Keratinocyte (primary cell): ENCODE results near the gene PCTP. TPM values are rescaled to one million over a fixed set of nuclear protein-coding genes. Genes with fewer than 3 reads are reported as not detected.
A peak's percentile ranks its signal among the peaks of the same experiment; 100 is the strongest.

Experiments
- DNase-seq: peaks from one replicate; pipeline ENCODE4 v3.0.0-alpha.2; 2011; ENCODE audit warnings: low read depth, missing footprints, low spot score
- FAIRE-seq: peaks from 2 replicates; lab custom pipeline; 2011; peaks lifted over from hg19 to GRCh38; lab: Jason Lieb, UNC
- H2AFZ ChIP-seq: 2 replicates; pipeline ENCODE4 v1.6.0; 2012; ENCODE audit warnings: low read length, control low read depth, inconsistent platforms; ENCODE audit not compliant: control insufficient read depth
- H3K27ac ChIP-seq: 2 replicates; pipeline ENCODE4 v1.5.1; 2011; ENCODE audit warnings: low read length; ENCODE audit not compliant: control insufficient read depth, insufficient read depth
- H3K27me3 ChIP-seq: 3 replicates; pipeline ENCODE4 v1.6.0; 2011; ENCODE audit warnings: low read length; ENCODE audit not compliant: control insufficient read depth, insufficient read depth; ENCODE audit errors: extremely low read depth
- H3K36me3 ChIP-seq, 2 experiments: 2 replicates in 1 of 2; 3 replicates in 1 of 2; pipeline ENCODE4 v1.5.1; 2011; ENCODE audit warnings: low read length in 2 of 2, mild to moderate bottlenecking in 1 of 2; ENCODE audit not compliant: control insufficient read depth in 2 of 2, insufficient read depth in 2 of 2; ENCODE audit errors: extremely low read depth in 1 of 2
- H3K4me1 ChIP-seq: 3 replicates; pipeline ENCODE4 v1.5.1; 2011; ENCODE audit warnings: low read length; ENCODE audit not compliant: control insufficient read depth, insufficient read depth; ENCODE audit errors: extremely low read depth
- H3K4me2 ChIP-seq: 3 replicates; pipeline ENCODE4 v1.6.0; 2011; ENCODE audit warnings: low read depth, low read length; ENCODE audit not compliant: control insufficient read depth, insufficient read depth; ENCODE audit errors: extremely low read depth
- H3K4me3 ChIP-seq, 3 experiments: fragments of 200-600 bp in 1 of 3; sonication (generic) in 1 of 3; 2 replicates in 2 of 3; 3 replicates in 1 of 3; pipeline ENCODE4 v1.5.1; 2011 to 2016; ENCODE audit warnings: low read length in 3 of 3, mild to moderate bottlenecking in 3 of 3, control low read depth in 2 of 3, inconsistent platforms in 1 of 3, low read depth in 1 of 3, mixed read lengths in 1 of 3, mixed run types in 1 of 3, moderate library complexity in 1 of 3; ENCODE audit not compliant: control insufficient read depth in 2 of 3, insufficient read depth in 2 of 3; ENCODE audit errors: extremely low read depth in 1 of 3
- H3K79me2 ChIP-seq: 2 replicates; pipeline ENCODE4 v1.6.0; 2012; ENCODE audit warnings: low read length; ENCODE audit not compliant: control insufficient read depth, insufficient read depth
- H3K9ac ChIP-seq: 3 replicates; pipeline ENCODE4 v1.6.0; 2011; ENCODE audit warnings: low read length; ENCODE audit not compliant: control insufficient read depth, insufficient read depth; ENCODE audit errors: extremely low read depth
- H3K9me1 ChIP-seq: 3 replicates; pipeline ENCODE4 v1.6.0; 2011; ENCODE audit warnings: low read length; ENCODE audit not compliant: control insufficient read depth, insufficient read depth; ENCODE audit errors: extremely low read depth
- H3K9me3 ChIP-seq: 2 replicates; pipeline ENCODE4 v1.5.1; 2012; ENCODE audit warnings: low read depth, low read length; ENCODE audit not compliant: control insufficient read depth
- H4K20me1 ChIP-seq: 3 replicates; pipeline ENCODE4 v1.6.0; 2011; ENCODE audit warnings: low read length; ENCODE audit not compliant: control insufficient read depth, insufficient read depth; ENCODE audit errors: extremely low read depth
- EZH2 ChIP-seq: IDR thresholded peaks from one replicate; pipeline ENCODE4 v1.6.1; 2012; ENCODE audit warnings: inconsistent platforms, mild to moderate bottlenecking, low read length, moderate library complexity
- dilution Hi-C: fragments of 300-500 bp; cut with MboI; formaldehyde crosslinking; loops from one replicate; pipeline ENCODE4 v1.7.0; 2020; ENCODE audit warnings: low sequenced_read_pairs; ENCODE audit not compliant: extremely low pct_ligation_motif_present
- polyA plus RNA-seq, 5 experiments: library from polyadenylated mRNA; depleted of rRNA in 3 of 5; stranded (reverse) in 3 of 5; stranded (forward) in 1 of 5; unstranded in 1 of 5; fragments of >200 nt; gene quantifications; 1 replicate in 1 of 5; 2 replicates in 3 of 5; 3 replicates in 1 of 5; pipeline versions ENCODE4 v1.2.1 to v1.2.3, GENCODE V29; 2011 to 2012; ENCODE audit warnings: missing spikeins in 2 of 5, low read depth in 1 of 5, low replicate concordance in 1 of 5
- TF ChIP-seq, protein P1 (sequence below), 3 experiments: IDR thresholded peaks in 1 of 3; conservative IDR thresholded peaks in 1 of 3; optimal IDR thresholded peaks in 1 of 3; 2 replicates in 2 of 3; 3 replicates in 1 of 3; pipeline versions ENCODE3 to v1.5.1; 2011; ENCODE audit warnings: low read length in 3 of 3, mild to moderate bottlenecking in 3 of 3, moderate library complexity in 2 of 3, control low read depth in 1 of 3, inconsistent platforms in 1 of 3; ENCODE audit not compliant: insufficient read depth in 2 of 3; ENCODE audit errors: extremely low read depth in 1 of 3

Gene PCTP
- polyA plus RNA-seq, 1 donor (not counting 4 experiments of a cell fraction or from before 2014, with no cell fraction given), result 29.5 TPM

GRCh38 chr17:55720919-55721836 lies 29.7 kb upstream of the PCTP start:
- H3K36me3 ChIP-seq, result no peaks in the 10 kb centered on the region
- FAIRE-seq (no peak), DNase-seq (no peak)
- H2AFZ ChIP-seq, result no peak overlapping the region
- no peak overlapping the region for H3K4me3 ChIP-seq
- no peaks in the 10 kb centered on the region for H3K9me3 ChIP-seq
- no peaks in the 10 kb centered on the region for H3K79me2 ChIP-seq
- H3K27ac ChIP-seq, result no peak overlapping the region
- dilution Hi-C loops, result no loop called here
- no peak overlapping the region for H3K4me2 ChIP-seq
- no peaks in the 10 kb centered on the region for H3K27me3 ChIP-seq
- no peak overlapping the region for H3K9ac ChIP-seq
- no peak for TF ChIP-seq EZH2
- TF ChIP-seq, protein P1, sequence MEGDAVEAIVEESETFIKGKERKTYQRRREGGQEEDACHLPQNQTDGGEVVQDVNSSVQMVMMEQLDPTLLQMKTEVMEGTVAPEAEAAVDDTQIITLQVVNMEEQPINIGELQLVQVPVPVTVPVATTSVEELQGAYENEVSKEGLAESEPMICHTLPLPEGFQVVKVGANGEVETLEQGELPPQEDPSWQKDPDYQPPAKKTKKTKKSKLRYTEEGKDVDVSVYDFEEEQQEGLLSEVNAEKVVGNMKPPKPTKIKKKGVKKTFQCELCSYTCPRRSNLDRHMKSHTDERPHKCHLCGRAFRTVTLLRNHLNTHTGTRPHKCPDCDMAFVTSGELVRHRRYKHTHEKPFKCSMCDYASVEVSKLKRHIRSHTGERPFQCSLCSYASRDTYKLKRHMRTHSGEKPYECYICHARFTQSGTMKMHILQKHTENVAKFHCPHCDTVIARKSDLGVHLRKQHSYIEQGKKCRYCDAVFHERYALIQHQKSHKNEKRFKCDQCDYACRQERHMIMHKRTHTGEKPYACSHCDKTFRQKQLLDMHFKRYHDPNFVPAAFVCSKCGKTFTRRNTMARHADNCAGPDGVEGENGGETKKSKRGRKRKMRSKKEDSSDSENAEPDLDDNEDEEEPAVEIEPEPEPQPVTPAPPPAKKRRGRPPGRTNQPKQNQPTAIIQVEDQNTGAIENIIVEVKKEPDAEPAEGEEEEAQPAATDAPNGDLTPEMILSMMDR (optimal IDR thresholded peaks at IDR 0.05 in 1 of 3, IDR thresholded peaks at IDR 0.05 in 1 of 3, conservative IDR thresholded peaks at IDR 0.05 in 1 of 3; ENCODE audit: extremely low read depth in 1 of 3, insufficient read depth in 2 of 3, low read length in 3 of 3), result no peak
- peaks cover 12% of the 10 kb centered on the region for H3K4me1 ChIP-seq
- no peaks in the 10 kb centered on the region for H4K20me1 ChIP-seq
- H3K9me1 ChIP-seq, result no peaks in the 10 kb centered on the region

DNA sequence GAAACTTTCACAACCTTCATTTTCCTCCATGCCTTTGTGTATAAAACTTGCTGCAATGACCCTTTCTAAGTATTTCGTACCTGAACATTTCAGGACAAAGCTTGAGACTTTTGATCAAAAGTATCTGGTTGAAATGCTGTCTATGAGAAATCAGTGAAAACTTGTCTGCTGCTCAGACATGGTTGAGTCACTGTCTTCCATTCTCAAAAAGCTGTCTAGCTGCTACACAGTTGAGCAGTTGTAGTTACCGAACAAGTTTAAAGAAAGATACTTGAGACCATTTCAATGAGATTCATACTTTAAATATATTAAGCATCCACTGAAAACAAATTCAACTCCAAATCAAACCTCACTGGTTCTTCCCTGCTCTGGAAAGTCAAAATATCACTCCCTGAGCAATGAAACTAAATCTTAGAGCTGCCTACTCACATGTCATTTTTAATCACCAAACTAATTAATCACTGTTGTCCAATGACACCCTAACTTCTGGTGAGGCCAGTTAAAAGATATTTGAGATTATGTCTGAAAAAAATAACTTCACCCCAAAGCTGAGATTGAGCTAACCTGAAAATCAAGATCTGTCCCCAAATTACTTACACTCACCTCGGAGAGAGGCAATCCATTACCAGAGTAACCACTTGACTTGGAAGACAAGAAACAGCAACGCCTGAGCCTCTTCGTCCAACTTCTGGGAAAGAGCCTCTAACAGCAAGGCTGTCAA lies 28.7 kb upstream of the PCTP start:
- Histone ChIP-seq H3K27ac (no peak overlapping the region), H3K4me3 (peak overlapping the region in 1 of 3 experiments; percentile 26), H3K9ac (no peak overlapping the region), H3K9me3 (no peaks in the 10 kb centered on the region), H3K4me2 (peak overlapping the region; percentile 71), H3K4me1 (peaks cover 22% of the 10 kb centered on the region), H2AFZ (peak overlapping the region; percentile 48), H3K79me2 (no peaks in the 10 kb centered on the region), H3K9me1 (no peaks in the 10 kb centered on the region), H3K36me3 (no peaks in the 10 kb centered on the region), H4K20me1 (no peaks in the 10 kb centered on the region), H3K27me3 (no peaks in the 10 kb centered on the region)
- no peak for TF ChIP-seq EZH2
- TF ChIP-seq, protein P1 (optimal IDR thresholded peaks at IDR 0.05 in 1 of 3, IDR thresholded peaks at IDR 0.05 in 1 of 3, conservative IDR thresholded peaks at IDR 0.05 in 1 of 3; ENCODE audit: extremely low read depth in 1 of 3, insufficient read depth in 2 of 3, low read length in 3 of 3), result no peak
- peak; percentile 5 for FAIRE-seq
- no peak for DNase-seq
- dilution Hi-C loops, result no loop called here
